HCT116 (cell line): ENCODE results near the gene OBSCN. TPM values are rescaled to one million over a fixed set of nuclear protein-coding genes. Genes with fewer than 3 reads are reported as not detected.

Experiments used
- ATAC-seq: fragments of 200-7000 bp; cut with Tn5 transposase; 2 replicates; pipeline ENCODE4 v1.9.1; 2020; ENCODE audit warnings: mild to moderate bottlenecking, moderate library complexity
- BruUV-seq: library from RNA; stranded (reverse); fragments of 400-500 nt; replicated peaks from 2 replicates; lab custom pipeline; 2021; lab: Mats Ljungman, UMichigan
- CTCF ChIA-PET: fragments of 300-600 bp; sonication (Branson Sonifier 250); formaldehyde crosslinking; loops from one replicate; lab custom pipeline; 2021; ENCODE audit warnings: antibody characterized with exemption; lab: Charles Lee
- POLR2A ChIA-PET: fragments of 300-600, 350-600 bp; sonication (Branson Sonifier 250); formaldehyde crosslinking; loops from one replicate; lab custom pipeline; 2021; ENCODE audit warnings: antibody characterized with exemption; lab: Charles Lee
- RAD21 ChIA-PET, 2 experiments: fragments of 300-600 bp; sonication (Branson Sonifier 250); formaldehyde crosslinking; loops; one replicate each; lab custom pipeline; 2023; ENCODE audit warnings: low total read pairs in 2 of 2; ENCODE audit not compliant: uncharacterized antibody in 2 of 2, unreplicated experiment in 2 of 2, low non-redundant PET in 1 of 2; lab: Charles Lee
- DNase-seq: peaks from one replicate; pipeline ENCODE4 v3.0.0-alpha.2; 2010; ENCODE audit warnings: low read depth, low spot score
- H2AFZ ChIP-seq: fragments of 200-600 bp; shearing (Covaris generic), sonication (generic); 2 replicates; pipeline ENCODE4 v1.6.1; 2017; ENCODE audit warnings: low read depth, mixed run types, mixed read lengths, antibody characterized with exemption, low read length; ENCODE audit not compliant: poor library complexity, severe bottlenecking
- H3K27ac ChIP-seq: 2 replicates; pipeline ENCODE4 v1.5.1; 2012; ENCODE audit warnings: low read depth, low read length
- H3K27me3 ChIP-seq: fragments of 200-600 bp; sonication (generic); 2 replicates; pipeline ENCODE4 v1.6.1; 2016; ENCODE audit warnings: mixed run types, low read length, mixed read lengths; ENCODE audit not compliant: insufficient read depth
- H3K36me3 ChIP-seq, 2 experiments: fragments of 200-500 bp in 1 of 2; fragments of 200-600 bp in 1 of 2; sonication (Bioruptor generic) in 1 of 2; sonication (generic) in 1 of 2; 2 replicates each; pipeline versions ENCODE4 v1.5.1 to v1.6.1; 2014 to 2016; ENCODE audit warnings: low read length in 2 of 2, inconsistent platforms in 1 of 2, mixed read lengths in 1 of 2, mixed run types in 1 of 2; ENCODE audit not compliant: insufficient read depth in 2 of 2, control insufficient read depth in 1 of 2
- H3K4me1 ChIP-seq, 2 experiments: fragments of 200-600 bp in 1 of 2; sonication (generic) in 1 of 2; 2 replicates each; pipeline versions ENCODE4 v1.5.1 to v1.6.1; 2012 to 2017; ENCODE audit warnings: low read length in 2 of 2, inconsistent platforms in 1 of 2, mild to moderate bottlenecking in 1 of 2, mixed read lengths in 1 of 2, mixed run types in 1 of 2, moderate library complexity in 1 of 2; ENCODE audit not compliant: insufficient read depth in 2 of 2, control insufficient read depth in 1 of 2
- H3K4me2 ChIP-seq: fragments of 200-600 bp; sonication (generic); 2 replicates; pipeline ENCODE4 v1.6.1; 2017; ENCODE audit warnings: mixed run types, low read length, mixed read lengths
- H3K4me3 ChIP-seq, 2 experiments: fragments of 200-600 bp in 1 of 2; sonication (generic) in 1 of 2; replicated peaks in 1 of 2; 2 replicates each; pipeline ENCODE4 v1.5.1; 2011 to 2016; ENCODE audit warnings: low read length in 2 of 2, control low read depth in 1 of 2, low read depth in 1 of 2, mild to moderate bottlenecking in 1 of 2, mixed read lengths in 1 of 2, mixed run types in 1 of 2
- H3K79me2 ChIP-seq: fragments of 200-600 bp; sonication (generic); 2 replicates; pipeline ENCODE4 v1.6.1; 2017; ENCODE audit warnings: mild to moderate bottlenecking, mixed run types, low read length, moderate library complexity, mixed read lengths; ENCODE audit not compliant: insufficient read depth
- H3K9ac ChIP-seq: fragments of 200-600 bp; sonication (generic); 2 replicates; pipeline ENCODE4 v1.6.1; 2016; ENCODE audit warnings: low read length, mixed read lengths
- H3K9me2 ChIP-seq: fragments of 200-600 bp; sonication (generic), shearing (Covaris generic); 2 replicates; pipeline ENCODE4 v1.6.1; 2017; ENCODE audit warnings: mixed run types, mild to moderate bottlenecking, moderate library complexity; ENCODE audit not compliant: insufficient read depth
- H3K9me3 ChIP-seq, 2 experiments: fragments of 200-500 bp in 1 of 2; fragments of 200-600 bp in 1 of 2; sonication (Bioruptor generic) in 1 of 2; sonication (generic) in 1 of 2; 2 replicates each; pipeline ENCODE4 v1.6.1; 2014 to 2017; ENCODE audit warnings: low read length in 2 of 2, mixed read lengths in 2 of 2, inconsistent platforms in 1 of 2, low read depth in 1 of 2, mild to moderate bottlenecking in 1 of 2, mixed run types in 1 of 2, moderate library complexity in 1 of 2; ENCODE audit not compliant: control insufficient read depth in 1 of 2, insufficient read depth in 1 of 2
- H4K20me1 ChIP-seq: fragments of 200-600 bp; sonication (generic), shearing (Covaris generic); 2 replicates; pipeline ENCODE4 v1.6.1; 2017; ENCODE audit warnings: mixed run types, mild to moderate bottlenecking, moderate library complexity; ENCODE audit not compliant: insufficient read depth
- CBX3 ChIP-seq: IDR thresholded peaks from 2 replicates; pipeline ENCODE4 v1.6.1; 2012; ENCODE audit warnings: low read depth
- EGR1 ChIP-seq: IDR thresholded peaks from 2 replicates; pipeline ENCODE4 v1.6.1; 2012; ENCODE audit warnings: low read depth
- ELF1 ChIP-seq: IDR thresholded peaks from 2 replicates; pipeline ENCODE4 v1.6.1; 2012; ENCODE audit warnings: low read depth, borderline replicate concordance
- EZH2phosphoT487 ChIP-seq: fragments of 200-600 bp; IDR thresholded peaks from 2 replicates; pipeline ENCODE4 v1.6.1; 2018; ENCODE audit warnings: antibody characterized with exemption, borderline replicate concordance
- FOSL1 ChIP-seq: IDR thresholded peaks from 2 replicates; pipeline ENCODE4 v1.6.1; 2012; ENCODE audit warnings: low read depth
- JUND ChIP-seq: IDR thresholded peaks from 2 replicates; pipeline ENCODE4 v1.6.1; 2012
- POLR2A ChIP-seq: IDR thresholded peaks from 2 replicates; pipeline ENCODE4 v1.7.0; 2011; ENCODE audit warnings: borderline replicate concordance; ENCODE audit not compliant: insufficient read depth, insufficient read length; ENCODE audit errors: extremely low read depth
- POLR2AphosphoS5 ChIP-seq: IDR thresholded peaks from 2 replicates; pipeline ENCODE4 v1.6.1; 2011; ENCODE audit warnings: mild to moderate bottlenecking, low read depth, low read length, moderate library complexity
- SRF ChIP-seq: IDR thresholded peaks from 2 replicates; pipeline ENCODE4 v1.6.1; 2012; ENCODE audit warnings: low read depth
- TCF7L2 ChIP-seq: IDR thresholded peaks from 2 replicates; pipeline ENCODE4 v1.7.0; 2011; ENCODE audit warnings: borderline replicate concordance, inconsistent platforms; ENCODE audit not compliant: insufficient read depth, insufficient read length; ENCODE audit errors: extremely low read depth
- intact Hi-C: fragments of 100-400 bp; cut with micrococcal nuclease; formaldehyde crosslinking; loops from 2 replicates; pipeline ENCODE4 v1.10.0; 2022
- total RNA-seq: library from RNA; stranded (reverse); gene quantifications from one replicate; pipeline ENCODE4 v1.2.1, GENCODE V29; 2021; ENCODE audit not compliant: unreplicated experiment
- TF ChIP-seq, protein P1 (sequence below): IDR thresholded peaks from 2 replicates; pipeline ENCODE4 v1.6.1; 2011; ENCODE audit warnings: mild to moderate bottlenecking, low read length, moderate library complexity; ENCODE audit not compliant: insufficient replicate concordance; ENCODE audit errors: extremely low read depth
- TF ChIP-seq, protein P2 (sequence below): IDR thresholded peaks from 2 replicates; pipeline ENCODE4 v1.6.1; 2012; ENCODE audit warnings: low read depth
- TF ChIP-seq, protein P3 (sequence below): IDR thresholded peaks from 2 replicates; pipeline ENCODE4 v1.6.1; 2012
- TF ChIP-seq, protein P4 (sequence below): IDR thresholded peaks from 2 replicates; pipeline ENCODE4 v1.6.1; 2012

The OBSCN gene
- total RNA-seq, 1 experiment from 2014 or later: 16.6 TPM

DNA sequence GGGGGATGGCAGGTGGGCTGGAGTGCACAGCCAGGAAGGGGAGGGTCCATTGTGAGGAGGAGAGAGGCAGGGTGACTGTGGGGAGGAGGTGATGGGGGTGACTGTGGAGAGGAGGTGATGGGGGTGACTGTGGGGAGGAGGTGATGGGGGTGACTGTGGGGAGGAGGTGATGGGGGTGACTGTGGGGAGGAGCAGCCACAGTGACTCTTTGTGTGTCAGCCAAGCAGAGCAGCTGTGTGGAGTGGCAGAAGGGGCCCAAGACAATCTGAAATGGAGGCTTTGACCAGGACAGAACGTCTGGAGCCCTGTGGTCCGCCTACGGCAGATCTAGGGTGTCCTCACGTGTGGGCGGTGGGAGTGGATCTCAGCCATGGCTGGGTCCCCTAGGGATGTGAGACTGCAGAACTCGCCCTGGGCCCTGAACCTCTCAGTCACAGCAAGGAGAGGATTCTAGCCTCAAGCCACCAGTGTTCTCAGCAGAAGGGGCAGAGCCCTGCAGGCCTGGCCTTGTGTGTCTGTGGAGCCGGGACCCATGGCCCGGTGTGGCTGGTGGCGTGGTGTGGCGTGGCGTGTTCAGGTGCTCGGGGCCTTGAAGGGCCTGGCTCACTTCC is 81.5 kb downstream of the OBSCN start (continued):
- TF ChIP-seq, protein P1, sequence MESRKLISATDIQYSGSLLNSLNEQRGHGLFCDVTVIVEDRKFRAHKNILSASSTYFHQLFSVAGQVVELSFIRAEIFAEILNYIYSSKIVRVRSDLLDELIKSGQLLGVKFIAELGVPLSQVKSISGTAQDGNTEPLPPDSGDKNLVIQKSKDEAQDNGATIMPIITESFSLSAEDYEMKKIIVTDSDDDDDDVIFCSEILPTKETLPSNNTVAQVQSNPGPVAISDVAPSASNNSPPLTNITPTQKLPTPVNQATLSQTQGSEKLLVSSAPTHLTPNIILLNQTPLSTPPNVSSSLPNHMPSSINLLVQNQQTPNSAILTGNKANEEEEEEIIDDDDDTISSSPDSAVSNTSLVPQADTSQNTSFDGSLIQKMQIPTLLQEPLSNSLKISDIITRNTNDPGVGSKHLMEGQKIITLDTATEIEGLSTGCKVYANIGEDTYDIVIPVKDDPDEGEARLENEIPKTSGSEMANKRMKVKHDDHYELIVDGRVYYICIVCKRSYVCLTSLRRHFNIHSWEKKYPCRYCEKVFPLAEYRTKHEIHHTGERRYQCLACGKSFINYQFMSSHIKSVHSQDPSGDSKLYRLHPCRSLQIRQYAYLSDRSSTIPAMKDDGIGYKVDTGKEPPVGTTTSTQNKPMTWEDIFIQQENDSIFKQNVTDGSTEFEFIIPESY: no peak
- TF ChIP-seq, protein P2, sequence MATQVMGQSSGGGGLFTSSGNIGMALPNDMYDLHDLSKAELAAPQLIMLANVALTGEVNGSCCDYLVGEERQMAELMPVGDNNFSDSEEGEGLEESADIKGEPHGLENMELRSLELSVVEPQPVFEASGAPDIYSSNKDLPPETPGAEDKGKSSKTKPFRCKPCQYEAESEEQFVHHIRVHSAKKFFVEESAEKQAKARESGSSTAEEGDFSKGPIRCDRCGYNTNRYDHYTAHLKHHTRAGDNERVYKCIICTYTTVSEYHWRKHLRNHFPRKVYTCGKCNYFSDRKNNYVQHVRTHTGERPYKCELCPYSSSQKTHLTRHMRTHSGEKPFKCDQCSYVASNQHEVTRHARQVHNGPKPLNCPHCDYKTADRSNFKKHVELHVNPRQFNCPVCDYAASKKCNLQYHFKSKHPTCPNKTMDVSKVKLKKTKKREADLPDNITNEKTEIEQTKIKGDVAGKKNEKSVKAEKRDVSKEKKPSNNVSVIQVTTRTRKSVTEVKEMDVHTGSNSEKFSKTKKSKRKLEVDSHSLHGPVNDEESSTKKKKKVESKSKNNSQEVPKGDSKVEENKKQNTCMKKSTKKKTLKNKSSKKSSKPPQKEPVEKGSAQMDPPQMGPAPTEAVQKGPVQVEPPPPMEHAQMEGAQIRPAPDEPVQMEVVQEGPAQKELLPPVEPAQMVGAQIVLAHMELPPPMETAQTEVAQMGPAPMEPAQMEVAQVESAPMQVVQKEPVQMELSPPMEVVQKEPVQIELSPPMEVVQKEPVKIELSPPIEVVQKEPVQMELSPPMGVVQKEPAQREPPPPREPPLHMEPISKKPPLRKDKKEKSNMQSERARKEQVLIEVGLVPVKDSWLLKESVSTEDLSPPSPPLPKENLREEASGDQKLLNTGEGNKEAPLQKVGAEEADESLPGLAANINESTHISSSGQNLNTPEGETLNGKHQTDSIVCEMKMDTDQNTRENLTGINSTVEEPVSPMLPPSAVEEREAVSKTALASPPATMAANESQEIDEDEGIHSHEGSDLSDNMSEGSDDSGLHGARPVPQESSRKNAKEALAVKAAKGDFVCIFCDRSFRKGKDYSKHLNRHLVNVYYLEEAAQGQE: no peak
- TF ChIP-seq POLR2AphosphoS5: no peak
- no peak for TF ChIP-seq ELF1

DNA sequence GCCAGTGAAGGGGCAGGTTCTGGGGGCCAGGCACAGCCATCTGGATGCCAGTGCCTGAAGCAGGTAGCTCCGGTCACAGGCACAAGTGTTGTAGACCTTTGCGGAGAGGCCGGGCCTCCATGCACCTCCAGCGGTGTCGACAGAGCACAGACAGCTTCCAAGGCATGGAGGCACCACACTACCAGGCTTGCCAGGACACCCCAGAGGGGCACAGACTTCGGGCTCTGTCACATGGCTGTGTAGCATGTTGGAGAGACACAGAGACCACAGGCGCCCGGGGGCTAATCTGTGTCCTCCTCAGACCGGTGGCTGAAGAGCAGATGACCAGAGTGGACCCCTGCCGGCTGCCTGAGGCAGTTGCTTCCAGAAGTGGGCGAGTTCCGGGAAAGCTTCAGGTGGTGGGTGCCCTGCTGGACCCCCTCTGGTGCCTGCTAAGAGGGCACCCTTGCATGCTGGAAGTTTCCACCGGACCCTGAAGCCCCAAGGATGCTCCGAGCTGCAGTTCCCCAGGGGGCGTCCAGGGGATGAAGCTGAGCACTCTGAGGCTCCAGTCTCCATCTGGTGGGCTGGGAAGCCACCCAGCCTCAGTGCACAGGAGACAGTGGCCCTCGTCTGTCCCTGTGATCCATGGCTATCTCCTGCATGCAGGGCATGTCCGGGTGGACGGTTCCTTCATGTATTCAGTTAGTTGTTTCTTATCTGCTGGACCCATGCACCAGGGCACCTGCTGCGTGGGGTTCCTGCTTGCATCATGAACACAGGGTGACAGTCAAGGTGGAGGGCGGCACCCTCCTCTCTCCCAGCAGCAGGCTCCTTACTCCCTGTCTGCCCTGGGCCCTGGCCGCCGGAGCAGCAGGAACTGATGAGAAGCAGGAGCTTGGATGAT is 82.4 kb downstream of the OBSCN start:
- BruUV-seq: no TSS peak
- intact Hi-C loops: no loop called here
- DNase-seq: no peak
- no peak for ATAC-seq
- Histone ChIP-seq H3K9ac (no peak overlapping the region), H3K36me3 (no peaks in the 10 kb centered on the region), H3K27ac (no peak overlapping the region), H3K4me2 (no peak overlapping the region), H3K4me3 (no peak overlapping the region), H3K4me1 (no peaks in the 10 kb centered on the region), H4K20me1 (no peaks in the 10 kb centered on the region), H3K9me2 (no peaks in the 10 kb centered on the region), H3K79me2 (no peaks in the 10 kb centered on the region), H3K9me3 (no peaks in the 10 kb centered on the region), H2AFZ (no peak overlapping the region), H3K27me3 (no peaks in the 10 kb centered on the region)
- ChIA-PET POLR2A (no interaction called here), RAD21 (no interaction called here), CTCF (no interaction called here)
- TF ChIP-seq EZH2phosphoT487 (no peak), ELF1 (no peak), POLR2A (no peak), JUND (no peak), EGR1 (no peak), POLR2AphosphoS5 (no peak), FOSL1 (no peak), SRF (no peak), CBX3 (no peak), TCF7L2 (no peak)
- TF ChIP-seq, protein P1: no peak
- TF ChIP-seq, protein P3, sequence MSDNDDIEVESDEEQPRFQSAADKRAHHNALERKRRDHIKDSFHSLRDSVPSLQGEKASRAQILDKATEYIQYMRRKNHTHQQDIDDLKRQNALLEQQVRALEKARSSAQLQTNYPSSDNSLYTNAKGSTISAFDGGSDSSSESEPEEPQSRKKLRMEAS: no peak
- TF ChIP-seq, protein P4, sequence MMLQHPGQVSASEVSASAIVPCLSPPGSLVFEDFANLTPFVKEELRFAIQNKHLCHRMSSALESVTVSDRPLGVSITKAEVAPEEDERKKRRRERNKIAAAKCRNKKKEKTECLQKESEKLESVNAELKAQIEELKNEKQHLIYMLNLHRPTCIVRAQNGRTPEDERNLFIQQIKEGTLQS: no peak
